Cardiac fibroblast (primary cell): ENCODE measurements around the gene SCRN2.

Experiments used
- DNase-seq, 2 donors: peaks; one replicate each; pipeline versions ENCODE4 v3.0.0 to v3.0.0-alpha.2; 2010; ENCODE audit warnings: low read depth in 2 of 2
- H3K4me3 ChIP-seq, 2 donors: replicated peaks in 1 of 2; 1 replicate in 1 of 2; 2 replicates in 1 of 2; pipeline ENCODE4 v1.5.1; 2011; ENCODE audit warnings: low read depth in 2 of 2, low read length in 2 of 2, mild to moderate bottlenecking in 2 of 2, moderate library complexity in 1 of 2
- CTCF ChIP-seq: IDR thresholded peaks from one replicate; pipeline ENCODE4 v1.5.1; 2011; ENCODE audit warnings: low read depth, mild to moderate bottlenecking, low read length, inconsistent platforms

SCRN2 gene

GRCh38 chr17:47813512-47814031 is 27.5 kb downstream of the SCRN2 start:
- no peak overlapping the region for H3K4me3 ChIP-seq
- no peak for TF ChIP-seq CTCF
- DNase-seq, result no peak

- TF ChIP-seq CTCF, result no peak
- H3K4me3 ChIP-seq, result no peak overlapping the region
- no peak for DNase-seq
Observed at GRCh38 chr17:47813077-47813476, 28.0 kb downstream of the SCRN2 start.

- DNase-seq, result no peak
- no peak overlapping the region for H3K4me3 ChIP-seq
- no peak for TF ChIP-seq CTCF
Observed at GRCh38 chr17:47812146-47812920, 28.7 kb downstream of the SCRN2 start.

GRCh38 chr17:47811709-47812108 is 29.4 kb downstream of the SCRN2 start:
- no peak for TF ChIP-seq CTCF
- DNase-seq, result no peak
- no peak overlapping the region for H3K4me3 ChIP-seq

GRCh38 chr17:47810901-47811635 is 30.0 kb downstream of the SCRN2 start:
- no peak for TF ChIP-seq CTCF
- DNase-seq, result no peak
- no peak overlapping the region for H3K4me3 ChIP-seq

- DNase-seq, result peak; percentile 89 to 92
- TF ChIP-seq CTCF, result no peak
- H3K4me3 ChIP-seq, result no peak overlapping the region
Observed at GRCh38 chr17:47810200-47810821, 30.8 kb downstream of the SCRN2 start.
